GM18951 (cell line): ENCODE measurements around the gene EVA1B.

Source experiments
- POLR2A ChIP-seq: IDR thresholded peaks from 4 replicates; pipeline ENCODE4 v1.6.1; 2011; ENCODE audit warnings: mild to moderate bottlenecking; ENCODE audit not compliant: insufficient read length, insufficient read depth; ENCODE audit errors: extremely low read depth
- in situ Hi-C: fragments of 300-500 bp; cut with MboI; formaldehyde crosslinking; loops from one replicate; pipeline ENCODE4 v1.12.0; 2022; ENCODE audit warnings: low sequenced_read_pairs, mixed read lengths, inconsistent platforms; ENCODE audit not compliant: unreplicated experiment

Gene EVA1B

GRCh38 chr1:36321119-36321951, 2.1 kb downstream of the EVA1B start:
- peak; percentile 3 for TF ChIP-seq POLR2A

GRCh38 chr1:36320767-36321118, 2.7 kb downstream of the EVA1B start:
- peak; percentile 17 for TF ChIP-seq POLR2A
- in situ Hi-C loops: no loop called here

More at GRCh38 chr1:36321119-36321951, 2.1 kb downstream of the EVA1B start:
- in situ Hi-C loops: no loop called here

- no peak for TF ChIP-seq POLR2A
- in situ Hi-C loops: no loop called here
Measured at GRCh38 chr1:36320291-36320761, 3.1 kb downstream of the EVA1B start.

GRCh38 chr1:36309397-36309796, 14.0 kb downstream of the EVA1B start:
- no peak for TF ChIP-seq POLR2A
- in situ Hi-C loops: no loop called here

GRCh38 chr1:36307601-36308330, 15.7 kb downstream of the EVA1B start:
- in situ Hi-C loops: no loop called here
- no peak for TF ChIP-seq POLR2A

GRCh38 chr1:36306902-36307456, 16.5 kb downstream of the EVA1B start:
- TF ChIP-seq POLR2A: peak; percentile 97
- in situ Hi-C loops: no loop called here

GRCh38 chr1:36306210-36306901, 17.1 kb downstream of the EVA1B start, which contains the start of gene SH3D21:
SH3D21 (plus strand) TSS chr1:36306368; CDS start chr1:36306421, 53 bp downstream.
- TF ChIP-seq POLR2A: no peak
- in situ Hi-C loops: no loop called here

GRCh38 chr1:36305915-36306209, 17.6 kb downstream of the EVA1B start:
- in situ Hi-C loops: no loop called here
- no peak for TF ChIP-seq POLR2A

GRCh38 chr1:36304970-36305914, 18.2 kb downstream of the EVA1B start:
- in situ Hi-C loops: no loop called here
- no peak for TF ChIP-seq POLR2A

- in situ Hi-C loops: no loop called here
- TF ChIP-seq POLR2A: no peak
Measured at GRCh38 chr1:36304521-36304920, 18.9 kb downstream of the EVA1B start.

- in situ Hi-C loops: no loop called here
- no peak for TF ChIP-seq POLR2A
Measured at GRCh38 chr1:36303650-36304360, 19.6 kb downstream of the EVA1B start.
